Fibroblast of the conjunctiva (primary cell): Measurements from ENCODE around the gene UBAC1.
A peak's percentile ranks its signal among the peaks of the same experiment; 100 is the strongest.

Experiments used
- DNase-seq: peaks from one replicate; pipeline ENCODE4 v3.0.0-alpha.2; 2010; ENCODE audit warnings: low read depth

The UBAC1 gene

DNA sequence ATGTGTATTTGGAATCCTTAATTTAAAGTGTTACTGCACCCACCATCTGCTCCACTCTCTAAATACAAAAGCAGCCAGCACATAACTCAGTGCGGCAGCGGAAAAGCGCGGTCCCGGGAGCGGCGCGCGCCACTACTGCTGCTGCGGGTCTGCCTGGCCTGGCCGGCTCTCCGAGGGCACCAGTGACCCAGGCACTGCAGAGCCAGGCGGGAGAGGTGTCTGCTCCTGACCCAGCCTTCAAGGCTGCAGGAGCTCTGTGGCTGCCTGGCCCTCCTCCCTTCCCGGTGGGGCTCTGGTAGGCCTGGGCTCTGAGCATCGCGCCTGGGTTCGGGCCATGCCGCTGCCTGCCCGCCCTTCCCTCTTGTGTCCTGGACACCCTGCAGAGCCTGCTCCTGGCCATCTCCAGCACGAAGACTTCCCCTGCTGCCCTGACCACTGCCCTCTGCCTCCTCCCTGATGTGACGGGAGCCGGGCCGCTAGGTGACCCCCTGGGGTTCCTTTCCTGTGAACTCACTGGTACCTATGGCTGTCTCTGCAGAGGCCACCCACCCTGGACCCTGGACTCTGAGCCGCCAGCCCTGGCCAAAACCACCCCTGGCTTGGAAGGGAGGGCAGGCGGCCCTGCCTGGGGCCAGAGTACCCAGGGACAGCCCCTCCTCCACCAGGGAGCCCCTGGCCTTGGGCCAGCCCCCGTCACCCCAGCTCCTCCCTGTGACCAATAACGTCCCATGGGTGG, 32.8 kb upstream of the UBAC1 start:
- no peak for DNase-seq

DNA sequence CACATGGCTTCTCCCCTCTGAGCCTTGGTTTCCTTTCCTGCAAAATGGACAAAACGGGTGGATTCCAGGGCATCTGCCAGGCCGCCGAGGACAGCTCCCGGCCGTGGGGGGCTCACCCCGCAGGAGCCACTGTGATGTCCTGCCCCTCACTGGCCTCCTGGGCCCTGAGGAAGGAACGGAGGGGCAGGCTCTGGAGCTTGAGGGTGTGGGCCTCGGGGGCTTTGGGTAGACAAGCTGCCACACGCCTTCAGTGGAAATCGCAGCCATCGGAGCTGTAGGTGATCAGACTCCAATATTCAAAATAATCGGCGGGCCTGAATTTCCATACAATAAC, 32.2 kb upstream of the UBAC1 start:
- DNase-seq: no peak

DNA sequence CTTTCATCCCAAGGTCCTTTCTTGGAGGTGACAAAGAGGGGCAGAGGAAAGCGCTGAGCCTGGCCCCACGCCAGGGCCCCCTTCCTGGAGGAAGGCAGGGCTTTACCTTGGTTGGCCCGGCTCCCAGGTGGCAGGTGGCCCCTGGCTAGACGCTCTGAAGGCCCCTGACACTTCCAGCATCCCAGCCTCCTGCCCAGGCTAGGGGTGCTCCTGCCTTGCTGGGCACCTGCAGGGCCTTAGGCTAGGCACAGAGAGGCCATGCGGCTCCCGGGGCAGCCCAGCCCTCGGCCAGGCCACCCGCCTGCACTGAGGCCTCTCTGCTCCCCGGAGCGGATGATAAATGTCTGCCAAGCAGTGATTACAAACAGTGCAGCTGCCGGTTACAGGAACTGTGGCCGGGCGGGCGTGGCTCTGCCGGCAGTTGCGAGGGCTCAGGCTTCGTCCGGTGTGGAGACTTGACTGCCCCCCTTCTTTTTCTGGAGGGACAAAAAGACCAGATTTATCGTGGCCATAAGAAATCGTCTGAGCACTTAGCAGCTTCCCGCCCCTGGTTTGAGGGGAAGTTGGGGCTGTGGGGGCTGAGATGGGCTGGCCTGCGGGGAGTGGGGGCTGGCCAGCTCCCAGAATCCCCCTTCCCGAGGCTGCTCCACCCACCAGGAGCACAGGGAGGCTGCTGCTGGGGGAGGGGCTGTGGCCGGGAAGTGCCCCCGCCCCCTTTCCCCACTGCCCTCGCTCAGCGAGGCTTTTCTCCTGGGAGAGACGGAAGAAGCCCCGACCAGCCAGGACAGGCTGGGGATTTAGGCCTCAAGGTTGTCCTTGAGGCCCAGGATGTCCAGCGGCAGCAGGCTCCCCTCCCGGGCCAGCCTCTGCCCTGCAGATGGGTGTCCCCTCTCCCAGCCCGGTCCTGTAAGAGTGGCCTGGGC, 31.6 kb upstream of the UBAC1 start:
- peak; percentile 69 for DNase-seq

DNA sequence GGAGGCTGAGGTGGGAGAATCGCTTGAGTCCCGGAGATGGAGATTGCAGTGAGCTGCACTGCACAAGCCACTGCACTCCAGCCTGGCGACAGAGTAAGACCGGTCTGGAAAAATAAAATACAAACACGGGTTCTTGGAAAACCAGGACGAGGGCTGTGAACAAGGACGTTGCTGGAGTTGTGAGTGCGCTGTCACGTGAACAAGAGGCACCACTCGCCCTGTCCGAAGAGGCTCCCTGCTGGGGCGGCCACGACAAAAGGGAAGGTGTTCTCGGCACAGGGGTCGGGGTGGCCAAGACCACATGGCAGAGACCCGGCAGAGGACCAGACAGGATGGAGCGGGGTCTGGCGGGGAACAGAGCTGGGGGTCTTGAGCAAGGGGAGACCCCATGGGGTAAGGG, 30.6 kb upstream of the UBAC1 start:
- DNase-seq: no peak

DNA sequence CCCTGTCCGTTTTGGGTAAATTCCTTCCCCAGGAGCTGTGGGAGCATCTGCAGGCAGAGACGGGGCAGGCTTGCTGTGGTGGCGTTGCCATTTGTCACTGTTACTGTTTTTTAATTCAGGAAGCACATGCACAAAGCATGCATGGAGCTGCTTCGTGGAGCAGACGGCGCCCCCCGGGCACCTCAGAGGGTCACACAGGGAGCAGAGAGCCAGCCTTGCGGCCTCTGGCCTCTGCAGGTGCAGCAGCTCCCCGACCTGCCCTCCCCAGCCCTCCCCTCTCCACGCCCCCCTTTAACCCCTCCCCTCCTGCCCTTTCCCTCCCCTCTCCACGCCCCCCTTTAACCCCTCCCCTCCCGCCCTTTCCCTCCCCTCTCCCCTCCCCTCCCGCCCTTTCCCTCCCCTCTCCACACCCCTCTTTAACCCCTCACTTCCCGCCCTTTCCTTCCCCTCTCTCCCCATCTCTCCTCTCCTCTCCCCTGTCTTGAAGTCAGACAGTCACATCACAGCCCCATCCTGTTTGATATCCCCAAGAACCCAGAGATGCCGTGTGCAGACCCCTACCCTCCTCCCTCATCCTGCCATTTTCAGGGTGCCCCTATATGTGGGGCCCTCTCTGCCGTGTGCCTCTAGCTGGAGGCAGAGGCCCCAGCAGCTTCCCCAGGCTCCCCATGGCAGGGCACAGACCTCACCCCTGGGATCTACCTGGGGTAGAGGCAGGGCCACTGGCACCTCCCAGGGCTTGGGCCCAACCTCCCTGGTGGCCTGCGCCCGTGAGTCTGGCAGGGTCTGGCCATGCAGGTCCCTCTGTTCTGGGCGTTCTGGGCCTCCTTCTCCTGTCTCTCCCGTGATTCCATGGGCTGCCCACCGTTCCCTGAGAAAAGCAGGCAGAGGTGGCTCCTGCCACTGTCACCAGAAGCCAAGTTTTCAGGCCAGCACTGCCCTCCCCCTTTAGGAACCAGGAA, 29.6 kb upstream of the UBAC1 start:
- DNase-seq: peak; percentile 36

DNA sequence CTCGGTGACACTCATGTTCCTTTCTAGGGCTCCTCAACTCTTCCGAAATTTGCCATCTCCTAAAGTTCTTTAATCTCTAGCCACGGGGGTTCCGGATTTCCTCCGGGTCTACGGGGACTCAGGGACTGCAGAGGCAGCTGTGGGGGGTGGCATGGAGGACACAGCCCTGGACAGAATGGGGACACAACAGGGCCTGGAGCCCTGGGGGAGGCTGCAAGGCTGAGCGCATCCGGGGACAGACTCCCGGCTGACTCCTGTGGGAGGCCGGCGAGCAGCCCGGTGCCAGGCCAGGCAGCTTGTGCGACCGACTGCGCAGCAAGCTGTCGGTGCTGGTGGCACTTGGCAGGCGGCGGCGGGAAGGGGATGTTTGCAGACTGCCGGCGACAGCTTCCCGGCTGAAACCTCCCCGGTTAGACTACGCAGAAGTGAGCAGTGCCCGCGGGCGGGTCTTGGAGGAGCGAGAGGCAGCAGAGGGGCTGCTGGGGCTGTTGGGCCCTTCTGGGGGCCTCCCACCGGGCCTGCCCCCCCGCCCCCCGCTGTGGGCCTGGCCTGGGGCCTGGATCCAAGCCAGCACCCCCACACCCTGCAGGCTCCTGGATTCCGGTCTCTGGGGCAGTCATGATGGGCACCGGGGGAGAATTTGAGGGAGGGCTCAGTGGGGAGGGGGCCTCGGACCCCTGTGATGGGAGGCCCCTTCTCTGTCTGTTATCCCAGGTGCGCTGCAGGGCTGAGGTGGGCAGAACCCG, 28.7 kb upstream of the UBAC1 start:
- no peak for DNase-seq

DNA sequence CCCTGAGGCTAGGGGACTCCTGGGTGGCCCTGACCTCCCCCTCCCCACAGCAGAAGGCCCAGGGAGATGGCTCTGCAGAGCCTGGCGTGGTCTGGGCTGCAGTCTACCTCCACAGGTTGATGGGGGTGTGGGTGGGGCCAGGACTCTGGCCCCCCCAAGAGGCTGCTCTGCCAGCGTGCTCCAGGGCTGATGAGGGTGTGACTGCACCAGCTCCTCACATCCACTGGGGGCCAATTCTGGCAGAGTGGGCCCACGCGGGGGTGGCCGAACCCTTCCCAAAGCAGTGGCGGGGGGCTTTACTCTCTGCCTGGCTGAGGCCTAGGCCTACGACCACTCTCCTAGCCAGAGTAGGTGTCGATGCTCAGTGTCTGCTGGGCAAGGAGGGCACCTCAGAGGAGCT, 28.0 kb upstream of the UBAC1 start:
- DNase-seq: no peak

DNA sequence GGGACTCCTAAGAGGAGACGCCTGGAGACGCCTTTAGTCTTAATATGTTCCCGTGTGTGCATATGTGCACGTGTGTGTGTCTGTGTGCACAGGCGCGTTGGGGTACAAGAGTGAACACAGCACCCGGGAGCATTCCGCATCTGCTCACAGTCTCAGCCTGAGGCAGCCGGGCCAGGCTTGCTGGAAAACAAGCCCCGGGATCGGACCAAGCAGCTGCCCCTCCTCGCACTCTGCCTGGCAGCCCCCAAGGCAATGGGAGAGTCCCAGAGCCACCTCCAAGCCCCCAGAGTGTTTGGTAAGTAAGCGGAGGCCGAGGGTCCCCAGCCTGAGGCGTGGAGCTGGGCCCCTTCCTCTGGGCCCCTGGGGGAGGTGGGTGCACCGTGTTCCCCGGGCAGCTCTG, 27.3 kb upstream of the UBAC1 start:
- DNase-seq: no peak

DNA sequence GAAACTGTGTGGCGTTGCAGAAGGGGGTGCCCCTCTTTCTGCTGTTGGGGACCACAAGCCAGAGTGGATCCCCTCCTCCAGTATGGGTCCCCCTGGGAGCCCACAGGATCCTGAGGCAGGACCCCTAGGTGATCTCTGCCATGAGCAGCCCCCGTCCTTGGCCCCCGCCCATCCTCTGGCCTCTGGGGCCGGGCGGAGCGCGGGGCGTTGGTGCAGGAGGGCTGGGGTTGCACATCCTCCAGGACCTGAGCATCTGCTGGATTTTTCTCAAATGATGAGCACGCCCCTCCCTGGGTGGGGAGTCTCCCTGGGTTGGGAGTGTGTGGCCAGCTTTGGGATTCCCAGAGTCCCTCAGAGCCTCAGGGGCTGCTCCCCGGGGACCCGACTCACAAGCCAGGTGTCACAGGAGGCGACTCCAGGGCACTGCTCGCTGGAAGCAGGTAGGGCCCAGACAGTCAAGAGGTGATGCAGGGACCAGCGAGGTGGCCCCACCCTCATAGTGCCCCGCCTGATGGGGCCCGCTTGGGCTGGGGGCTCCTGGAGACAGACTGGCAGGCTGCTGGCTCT, 26.7 kb upstream of the UBAC1 start:
- no peak for DNase-seq

DNA sequence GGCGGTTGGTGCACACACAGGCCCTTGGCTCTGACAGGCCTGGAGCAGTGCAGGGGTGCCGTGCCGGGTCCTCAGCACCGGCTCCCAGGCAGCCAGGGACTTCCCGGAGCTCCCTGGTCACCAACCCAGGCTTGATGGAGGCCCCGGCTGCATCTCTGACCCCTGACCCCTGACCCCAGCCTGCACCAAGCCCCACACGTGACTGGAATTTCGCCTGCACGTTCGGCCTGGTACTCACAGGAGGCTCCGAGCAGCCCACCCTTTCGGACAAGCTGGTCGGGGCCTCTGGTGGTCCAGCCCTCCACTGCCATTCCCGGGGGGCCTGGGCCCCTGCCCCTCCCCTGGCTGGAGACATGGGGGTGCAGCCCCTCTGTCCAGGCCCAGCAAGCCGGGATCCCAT, 25.4 kb upstream of the UBAC1 start:
- DNase-seq: no peak

DNA sequence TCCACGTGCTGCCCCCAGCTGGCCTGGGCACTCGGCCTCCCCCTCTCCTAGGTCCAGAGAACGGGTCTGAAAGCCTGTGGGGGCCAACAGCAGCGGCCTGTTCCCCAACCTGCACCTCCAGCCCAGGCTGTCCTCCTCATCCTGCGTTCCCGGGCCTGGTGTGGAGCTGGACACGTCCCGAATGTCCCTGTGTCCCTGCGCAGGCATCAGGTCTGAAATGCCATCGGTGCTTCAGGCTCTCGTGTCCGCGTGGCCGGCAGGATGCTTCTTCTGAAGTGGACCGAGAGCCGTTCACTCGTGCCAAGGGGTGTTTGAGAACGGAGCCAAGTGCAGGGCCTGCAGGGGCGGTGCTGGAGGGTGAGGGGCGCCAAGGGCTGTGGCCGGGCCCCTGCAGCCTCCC, 24.7 kb upstream of the UBAC1 start:
- no peak for DNase-seq

DNA sequence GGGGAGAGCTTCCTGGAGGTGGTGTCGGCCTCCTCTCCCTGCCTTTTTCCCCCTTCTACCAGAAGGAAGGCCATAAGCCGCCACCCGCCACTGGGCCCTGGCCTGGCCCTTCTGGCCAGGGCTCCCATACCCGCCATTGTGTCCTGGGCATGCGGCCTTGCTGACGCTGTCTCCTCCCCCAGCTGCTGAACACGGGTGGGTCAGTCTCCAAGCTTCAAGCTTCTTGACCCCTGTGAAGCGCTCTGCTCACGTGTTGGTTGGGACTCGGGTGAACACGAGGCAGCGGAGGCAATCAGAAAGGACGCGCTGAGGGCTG, 24.2 kb upstream of the UBAC1 start:
- no peak for DNase-seq

DNA sequence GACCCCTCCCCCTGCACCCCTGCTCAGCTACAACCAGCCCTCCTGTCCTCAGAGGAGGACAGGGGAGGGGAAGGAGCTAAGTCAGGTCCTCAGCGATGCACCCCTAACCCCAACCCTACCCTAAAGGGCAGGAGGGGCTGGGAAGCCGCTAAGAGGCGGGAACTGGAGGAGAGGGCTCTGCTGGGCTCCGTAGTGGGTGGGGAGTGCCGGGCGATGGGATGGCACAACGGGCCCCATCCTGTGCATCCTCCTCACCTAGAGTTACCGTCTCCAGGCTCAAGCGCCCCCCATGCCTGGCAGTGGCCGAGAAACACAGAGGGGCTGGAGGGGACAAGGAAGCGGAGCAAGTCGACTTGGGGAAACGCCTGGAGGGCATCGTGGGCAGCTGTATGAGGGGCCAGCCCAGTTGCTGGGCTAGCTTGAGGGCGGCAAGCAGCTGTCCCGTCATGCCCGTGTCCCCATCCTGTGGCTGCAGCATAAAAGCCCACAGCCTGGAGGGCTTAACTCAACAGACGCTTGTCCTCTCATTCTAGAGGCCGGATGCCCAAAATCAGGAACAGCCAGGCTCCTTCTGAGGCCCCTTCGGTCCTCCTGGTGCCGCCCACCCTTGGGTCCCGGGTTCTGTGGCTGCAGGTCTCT, 23.0 kb upstream of the UBAC1 start:
- no peak for DNase-seq

DNA sequence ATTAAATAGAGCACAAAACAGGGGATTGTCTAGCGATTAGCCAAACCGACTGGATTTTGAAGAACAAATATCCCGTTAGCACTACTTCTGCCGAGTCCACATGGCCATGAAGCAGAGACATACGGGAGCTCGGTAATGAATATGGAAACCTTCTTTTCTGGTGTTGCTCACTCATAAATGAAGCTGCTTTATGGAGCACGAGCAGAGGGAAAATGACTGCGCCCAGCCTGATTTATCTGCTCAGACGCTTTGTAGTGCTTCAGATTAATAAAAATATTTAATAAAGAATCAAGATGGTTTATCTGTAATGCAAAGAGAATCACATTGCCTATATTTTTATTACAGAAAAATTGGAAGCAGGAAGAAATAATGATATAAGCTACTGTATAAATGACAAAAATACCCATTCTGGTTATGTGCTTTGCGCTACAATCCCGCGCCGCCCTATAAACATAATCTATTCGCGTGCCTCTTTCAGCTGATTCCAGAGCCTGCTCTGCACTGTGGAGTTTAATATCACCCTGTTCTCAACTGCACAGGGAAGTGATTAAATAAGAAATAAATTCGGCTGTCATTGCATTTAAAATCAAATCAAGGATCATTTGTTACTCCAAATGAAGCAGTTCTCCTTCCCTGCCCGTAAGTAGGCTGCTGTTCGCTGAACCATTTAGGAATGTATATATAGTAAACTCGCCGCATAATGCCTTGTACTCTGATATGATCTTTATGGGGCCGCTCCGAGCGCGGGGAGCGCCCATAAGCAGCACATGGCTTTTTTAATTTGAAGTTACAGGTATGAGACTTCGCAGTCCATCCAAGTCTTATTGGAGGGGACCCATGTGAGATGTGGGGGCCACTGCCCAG, 22.3 kb upstream of the UBAC1 start:
- DNase-seq: no peak

DNA sequence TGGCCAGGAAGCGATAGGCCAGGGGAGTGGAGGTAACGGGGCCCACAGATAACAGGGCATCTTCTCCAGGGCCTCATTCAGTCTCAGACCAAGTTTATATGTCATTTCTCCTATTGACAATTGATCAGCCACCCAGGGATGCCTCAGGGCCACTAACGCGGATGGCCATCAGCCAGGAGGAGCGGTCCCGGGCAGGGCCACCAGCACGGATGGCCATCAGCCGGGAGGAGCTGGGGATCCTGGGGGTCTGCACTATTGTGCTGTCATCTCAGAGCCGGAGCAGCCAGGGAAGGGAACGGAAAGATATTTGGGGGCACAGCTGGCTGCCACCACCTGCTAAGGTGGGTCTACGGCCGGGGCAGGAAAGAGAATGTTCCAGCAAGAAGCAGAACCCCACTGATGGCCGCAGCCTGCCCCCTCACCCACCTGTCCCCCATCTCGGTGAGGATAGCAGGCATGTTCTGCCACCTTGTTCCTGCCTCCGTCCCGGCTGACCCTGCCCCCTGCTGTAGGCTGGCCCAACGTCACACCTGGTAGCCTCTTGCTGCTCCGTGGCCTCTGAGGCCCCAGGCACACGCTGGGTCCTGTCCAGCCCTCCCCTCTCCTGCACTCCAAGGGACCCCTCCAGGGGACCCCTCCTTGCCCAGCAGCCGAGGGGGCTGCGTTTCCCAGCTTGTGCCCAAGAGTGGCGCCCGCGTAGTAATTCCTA, 21.5 kb upstream of the UBAC1 start:
- no peak for DNase-seq

DNA sequence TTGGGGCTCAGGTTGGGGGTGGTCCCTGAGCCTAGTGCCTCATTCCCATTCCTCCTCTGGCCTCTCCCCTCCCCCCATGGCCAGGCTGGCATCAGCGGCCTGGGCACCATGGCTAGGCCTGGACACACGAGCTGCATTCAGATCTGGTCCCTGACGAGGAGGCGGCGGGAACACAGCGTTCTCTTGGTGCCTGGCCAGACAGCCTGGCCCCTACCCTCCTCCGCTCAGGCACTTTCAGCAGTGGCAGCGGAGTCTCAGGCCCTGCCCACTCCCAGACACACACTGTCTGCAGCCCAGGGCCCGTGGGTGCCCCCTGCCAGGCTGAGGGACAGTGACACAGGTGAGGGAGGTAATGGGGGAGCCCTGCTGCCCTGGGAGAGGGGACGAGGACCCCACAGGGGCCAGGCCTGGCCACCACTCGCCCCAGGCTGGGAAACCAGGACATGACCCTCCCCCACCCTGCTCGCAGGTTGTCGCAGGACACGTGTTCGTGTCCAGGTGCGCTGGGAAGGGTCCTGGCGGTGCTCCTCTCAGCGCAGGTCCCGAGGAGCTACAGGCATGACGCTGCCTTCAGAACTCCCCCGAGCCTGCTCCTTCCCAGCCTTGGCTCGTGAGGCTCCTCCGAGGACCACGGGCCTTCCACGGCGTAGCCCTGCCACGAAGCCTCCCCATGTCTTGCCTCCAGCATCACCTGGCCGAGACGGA, 19.9 kb upstream of the UBAC1 start:
- no peak for DNase-seq

DNA sequence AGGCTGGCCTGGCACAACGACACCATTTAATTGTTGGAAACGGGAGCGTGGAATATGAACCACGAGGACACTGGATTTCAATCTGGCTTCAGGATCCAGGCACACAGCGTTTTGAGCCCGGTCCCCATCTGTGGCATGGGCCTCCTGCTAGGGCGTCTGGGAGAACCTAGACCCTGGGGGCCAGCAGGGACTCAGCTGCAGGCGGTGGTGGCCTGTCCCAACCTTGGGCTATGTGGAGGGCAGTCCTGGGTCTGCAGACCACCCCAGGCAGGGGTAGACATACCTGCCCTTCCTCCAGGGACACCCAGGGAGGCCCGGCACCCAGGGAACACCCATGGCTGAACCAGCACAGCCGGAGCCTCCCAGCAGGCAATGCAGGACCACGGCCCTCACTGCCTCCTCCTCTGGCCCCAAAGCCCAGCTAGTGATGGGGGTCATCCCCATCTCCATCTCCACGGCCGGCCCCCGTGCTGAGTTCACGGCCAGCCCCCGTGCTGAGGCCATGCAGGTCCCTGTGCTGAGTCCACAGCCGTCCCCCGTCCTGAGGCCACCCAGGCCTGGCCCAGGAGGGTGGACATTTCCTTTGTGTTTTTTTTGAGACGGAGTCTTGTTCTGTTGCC, 18.5 kb upstream of the UBAC1 start:
- no peak for DNase-seq
